ENCODE results near the gene TMEM143. TPM values are rescaled to one million over a fixed set of nuclear protein-coding genes. Genes with fewer than 3 reads are reported as not detected.

Gene TMEM143
- total RNA-seq, 1 donor from 2014 or later, result 5.4 TPM

DNA sequence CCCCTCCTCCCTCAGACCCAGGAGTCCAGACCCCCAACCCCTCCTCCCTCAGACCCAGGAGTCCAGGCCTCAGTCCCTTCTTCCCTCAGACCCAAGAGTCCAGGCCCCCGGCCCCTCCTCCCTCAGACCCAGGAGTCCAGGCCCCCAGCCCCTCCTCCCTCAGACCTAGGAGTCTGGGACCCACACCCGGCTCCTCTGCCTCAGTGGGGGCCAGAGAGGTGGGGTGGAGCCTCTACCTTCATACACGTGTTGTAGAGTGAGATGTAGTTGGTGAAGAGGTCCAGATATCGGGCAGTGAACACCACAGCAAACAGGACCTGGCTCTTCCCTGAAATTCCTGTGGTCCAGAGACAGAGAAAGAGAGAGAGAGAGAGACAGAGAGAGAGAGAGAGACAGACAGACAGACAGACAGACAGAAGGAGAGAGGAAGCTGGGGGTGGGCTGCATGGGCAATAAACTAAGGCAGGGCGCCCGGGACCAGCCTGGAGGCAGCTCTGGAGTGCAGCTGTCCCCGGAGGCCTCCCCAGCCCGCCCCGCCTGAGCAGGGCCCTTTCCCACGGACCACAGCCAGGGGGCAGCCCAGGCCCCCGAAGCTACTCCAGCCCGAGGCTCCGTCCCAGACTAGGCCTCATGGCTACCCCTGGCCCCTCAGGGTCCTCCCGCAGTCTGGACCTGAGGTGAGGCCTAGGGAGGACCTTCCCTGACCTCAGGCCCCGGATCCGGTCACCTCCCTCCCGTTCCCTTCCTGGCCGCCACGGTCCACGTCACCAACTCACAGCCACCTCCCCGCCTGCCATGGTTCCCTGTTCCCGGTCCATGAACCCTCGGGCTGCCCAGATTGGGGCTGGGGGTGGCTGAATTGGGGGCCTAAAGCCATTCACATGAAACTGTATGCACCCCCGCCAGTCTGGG lies 26.7 kb upstream of the TMEM143 start:
- peak overlapping the region; percentile 100 for H3K4me3 ChIP-seq (ENCODE audit: low read depth, low read length)
- DNase-seq (ENCODE audit: low read depth), result no peak
- TF ChIP-seq, protein P1, sequence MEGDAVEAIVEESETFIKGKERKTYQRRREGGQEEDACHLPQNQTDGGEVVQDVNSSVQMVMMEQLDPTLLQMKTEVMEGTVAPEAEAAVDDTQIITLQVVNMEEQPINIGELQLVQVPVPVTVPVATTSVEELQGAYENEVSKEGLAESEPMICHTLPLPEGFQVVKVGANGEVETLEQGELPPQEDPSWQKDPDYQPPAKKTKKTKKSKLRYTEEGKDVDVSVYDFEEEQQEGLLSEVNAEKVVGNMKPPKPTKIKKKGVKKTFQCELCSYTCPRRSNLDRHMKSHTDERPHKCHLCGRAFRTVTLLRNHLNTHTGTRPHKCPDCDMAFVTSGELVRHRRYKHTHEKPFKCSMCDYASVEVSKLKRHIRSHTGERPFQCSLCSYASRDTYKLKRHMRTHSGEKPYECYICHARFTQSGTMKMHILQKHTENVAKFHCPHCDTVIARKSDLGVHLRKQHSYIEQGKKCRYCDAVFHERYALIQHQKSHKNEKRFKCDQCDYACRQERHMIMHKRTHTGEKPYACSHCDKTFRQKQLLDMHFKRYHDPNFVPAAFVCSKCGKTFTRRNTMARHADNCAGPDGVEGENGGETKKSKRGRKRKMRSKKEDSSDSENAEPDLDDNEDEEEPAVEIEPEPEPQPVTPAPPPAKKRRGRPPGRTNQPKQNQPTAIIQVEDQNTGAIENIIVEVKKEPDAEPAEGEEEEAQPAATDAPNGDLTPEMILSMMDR (conservative IDR thresholded peaks at IDR 0.05; ENCODE audit: low read depth, low read length), result peak; percentile 63

DNA sequence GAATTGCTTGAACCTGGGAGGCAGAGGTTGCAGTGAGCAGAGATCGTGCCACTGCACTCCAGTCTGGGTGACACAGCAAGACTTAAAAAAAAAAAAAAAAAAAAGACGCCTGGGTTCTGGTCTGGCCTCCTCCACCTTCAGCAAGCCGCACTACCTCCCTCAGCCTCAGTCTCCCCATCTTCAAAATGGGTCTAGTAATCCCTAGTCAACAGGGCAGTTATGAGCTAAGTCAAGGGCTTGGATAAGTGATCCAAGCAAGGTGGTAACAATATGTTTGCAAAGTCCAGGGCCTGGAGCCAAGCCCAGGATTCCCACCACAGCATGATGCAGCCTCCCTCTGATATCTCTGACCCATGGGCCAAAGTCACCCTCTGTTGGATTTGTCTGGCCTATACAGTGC lies 23.2 kb upstream of the TMEM143 start:
- DNase-seq (ENCODE audit: low read depth), result no peak

DNA sequence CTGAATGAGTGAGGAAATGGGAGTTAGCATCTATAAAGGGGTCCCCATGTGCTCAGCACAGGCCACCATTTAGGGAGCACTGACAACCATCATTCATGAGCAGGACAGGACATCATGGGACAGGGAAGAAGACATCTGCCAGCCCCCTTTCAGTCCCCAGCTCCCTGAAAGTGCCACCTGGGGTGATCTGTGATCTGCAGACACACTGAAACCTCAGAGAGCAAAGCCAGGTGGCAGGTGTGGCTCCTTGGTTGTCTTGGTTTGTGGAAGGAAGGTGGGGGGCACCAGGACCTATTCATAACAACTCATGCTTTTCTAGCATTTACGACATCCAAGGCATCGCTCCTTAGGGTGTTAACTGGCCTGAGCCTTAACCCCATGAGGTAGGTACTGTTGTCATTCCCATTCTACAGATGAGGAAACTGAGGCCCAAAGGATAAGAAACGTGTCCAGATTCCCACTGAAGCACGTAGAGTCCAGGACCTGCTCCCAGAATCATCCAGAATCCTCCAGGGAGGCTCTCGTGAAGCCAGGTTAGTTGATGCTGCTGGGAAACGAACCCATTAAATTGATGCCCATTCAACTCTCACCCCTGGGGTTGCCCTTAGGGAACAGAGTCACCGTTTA lies 21.8 kb upstream of the TMEM143 start:
- DNase-seq (ENCODE audit: low read depth), result no peak
- TF ChIP-seq, protein P1 (conservative IDR thresholded peaks at IDR 0.05; ENCODE audit: low read depth, low read length), result no peak
- no peak overlapping the region for H3K4me3 ChIP-seq (ENCODE audit: low read depth, low read length)

More for the DNA sequence above, 23.2 kb upstream of the TMEM143 start:
- H3K4me3 ChIP-seq (ENCODE audit: low read depth, low read length), result no peak overlapping the region
- TF ChIP-seq, protein P1 (conservative IDR thresholded peaks at IDR 0.05; ENCODE audit: low read depth, low read length), result no peak

DNA sequence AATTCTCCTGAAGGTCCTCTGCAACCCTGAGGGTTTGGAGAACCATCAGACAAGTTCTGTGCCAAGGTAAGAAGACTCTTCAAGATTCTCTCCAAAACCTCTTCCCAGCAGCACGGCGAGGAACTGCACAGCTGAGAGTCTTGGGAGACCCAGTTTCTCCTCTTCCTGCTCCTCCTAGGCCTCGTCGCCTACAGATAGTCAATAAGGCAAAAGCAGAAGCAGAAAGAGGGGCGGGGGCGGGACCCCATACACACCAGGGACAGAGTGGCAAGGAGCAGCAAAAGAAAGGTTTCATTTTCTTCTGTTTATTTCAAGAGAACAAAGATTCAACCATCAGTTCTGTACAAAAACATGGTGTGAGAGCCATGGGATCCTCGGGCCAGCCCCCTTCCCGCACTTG lies 18.5 kb upstream of the TMEM143 start:
- DNase-seq (ENCODE audit: low read depth), result no peak
- TF ChIP-seq, protein P1 (conservative IDR thresholded peaks at IDR 0.05; ENCODE audit: low read depth, low read length), result no peak
- H3K4me3 ChIP-seq (ENCODE audit: low read depth, low read length), result no peak overlapping the region

DNA sequence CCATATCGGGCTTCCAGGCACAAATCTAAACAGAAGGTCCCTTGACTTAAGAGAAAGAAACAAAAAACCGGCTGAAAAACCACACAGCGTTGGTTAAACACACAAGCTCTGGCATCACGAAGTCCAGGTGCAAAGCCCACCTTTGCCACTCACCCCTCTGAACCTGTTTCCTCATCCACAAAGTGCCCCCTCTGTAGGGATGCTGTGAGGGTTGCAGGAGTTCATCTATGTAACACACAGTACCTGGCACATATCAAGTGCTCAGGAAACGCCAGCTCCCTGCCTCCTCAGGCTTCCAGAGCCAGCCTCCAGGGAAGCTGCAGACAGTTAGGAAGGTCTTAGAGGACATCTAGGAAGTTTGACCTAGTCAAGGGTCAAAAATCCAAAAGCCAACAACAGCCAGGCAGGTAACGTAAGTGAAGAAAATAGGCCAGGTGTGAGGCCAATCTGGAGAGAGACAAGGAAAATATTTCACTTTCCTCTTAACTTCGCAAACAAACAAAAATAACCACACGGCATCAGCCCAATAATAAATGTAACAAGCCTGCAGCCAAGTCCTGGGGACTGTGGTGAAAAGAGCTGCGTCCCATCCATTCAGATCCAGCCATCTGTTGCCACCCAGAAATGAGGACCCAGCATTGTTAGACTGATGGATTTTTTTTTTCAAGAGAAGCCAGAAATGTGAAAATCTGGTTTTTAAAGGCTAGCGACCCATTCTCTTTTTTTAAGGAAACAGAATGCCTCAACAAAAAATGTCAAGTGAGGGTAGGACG lies 17.6 kb upstream of the TMEM143 start:
- TF ChIP-seq, protein P1 (conservative IDR thresholded peaks at IDR 0.05; ENCODE audit: low read depth, low read length), result no peak
- H3K4me3 ChIP-seq (ENCODE audit: low read depth, low read length), result no peak overlapping the region
- DNase-seq (ENCODE audit: low read depth), result no peak

DNA sequence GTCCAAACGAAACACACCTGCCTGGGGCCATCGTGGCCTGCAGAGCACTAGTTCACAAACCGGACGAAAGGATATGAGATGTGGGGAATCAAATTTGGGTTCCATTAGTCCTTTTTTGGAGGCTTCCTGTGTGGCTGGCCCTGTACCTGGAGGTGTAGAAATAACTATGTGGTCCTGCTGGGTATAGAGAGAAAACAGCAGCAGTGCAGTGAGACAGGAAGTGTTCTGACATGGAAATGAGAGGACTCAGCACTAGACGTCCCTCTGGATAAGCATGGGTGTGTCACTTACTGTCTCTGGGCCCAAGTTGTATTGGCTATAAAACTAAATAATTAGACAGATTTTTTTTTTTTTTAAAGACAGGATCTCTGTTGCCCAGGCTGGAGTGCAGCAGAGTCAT lies 15.3 kb upstream of the TMEM143 start:
- no peak for DNase-seq (ENCODE audit: low read depth)
- H3K4me3 ChIP-seq (ENCODE audit: low read depth, low read length), result no peak overlapping the region
- TF ChIP-seq, protein P1 (conservative IDR thresholded peaks at IDR 0.05; ENCODE audit: low read depth, low read length), result no peak

All from epithelial cell of proximal tubule (primary cell).